Fibroblast of mammary gland (primary cell): ENCODE measurements around the gene TPT1.
A peak's percentile ranks its signal among the peaks of the same experiment; 100 is the strongest.

Experiments
- DNase-seq: peaks from one replicate; pipeline ENCODE4 v3.0.0-alpha.2; 2010; ENCODE audit warnings: low read depth
- H3K4me3 ChIP-seq: 2 replicates; pipeline ENCODE4 v1.5.1; 2011; ENCODE audit warnings: low read depth, mild to moderate bottlenecking, low read length, moderate library complexity; ENCODE audit not compliant: control insufficient read depth
- CTCF ChIP-seq: conservative IDR thresholded peaks from 2 replicates; pipeline ENCODE4 v1.5.1; 2011; ENCODE audit warnings: low read depth, low read length, inconsistent platforms; ENCODE audit not compliant: control insufficient read depth, insufficient read depth

The TPT1 gene

GRCh38 chr13:45370922-45371406 is 30.0 kb upstream of the TPT1 start:
- TF ChIP-seq CTCF = peak; percentile 77
- no peak overlapping the region for H3K4me3 ChIP-seq

GRCh38 chr13:45369116-45369515 is 28.1 kb upstream of the TPT1 start:
- no peak for DNase-seq
- no peak for TF ChIP-seq CTCF
- H3K4me3 ChIP-seq = no peak overlapping the region

More at GRCh38 chr13:45370922-45371406, 30.0 kb upstream of the TPT1 start:
- DNase-seq = peak; percentile 75

DNA sequence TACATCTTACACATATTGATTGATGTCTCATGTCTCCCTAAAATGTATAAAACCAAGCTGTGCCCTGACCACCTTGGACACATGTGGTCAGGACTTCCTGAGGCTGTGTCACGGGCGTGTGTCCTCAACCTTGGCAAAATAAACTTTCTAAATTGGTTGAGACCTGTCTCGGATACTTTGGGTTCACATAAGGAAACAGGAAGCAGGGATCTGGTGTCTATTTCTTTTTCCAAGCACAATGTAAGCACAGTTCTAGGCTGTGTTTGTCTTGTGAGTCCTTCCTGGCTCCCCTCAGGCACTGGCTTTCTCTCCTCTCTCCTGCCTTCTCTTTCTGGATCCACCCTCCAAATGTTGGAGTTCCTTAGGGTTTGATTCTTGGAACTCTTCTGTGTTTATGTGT is 27.6 kb upstream of the TPT1 start:
- no peak overlapping the region for H3K4me3 ChIP-seq
- no peak for TF ChIP-seq CTCF
- DNase-seq = no peak

GRCh38 chr13:45368005-45368404 is 27.0 kb upstream of the TPT1 start:
- no peak for DNase-seq
- TF ChIP-seq CTCF = no peak
- H3K4me3 ChIP-seq = no peak overlapping the region

DNA sequence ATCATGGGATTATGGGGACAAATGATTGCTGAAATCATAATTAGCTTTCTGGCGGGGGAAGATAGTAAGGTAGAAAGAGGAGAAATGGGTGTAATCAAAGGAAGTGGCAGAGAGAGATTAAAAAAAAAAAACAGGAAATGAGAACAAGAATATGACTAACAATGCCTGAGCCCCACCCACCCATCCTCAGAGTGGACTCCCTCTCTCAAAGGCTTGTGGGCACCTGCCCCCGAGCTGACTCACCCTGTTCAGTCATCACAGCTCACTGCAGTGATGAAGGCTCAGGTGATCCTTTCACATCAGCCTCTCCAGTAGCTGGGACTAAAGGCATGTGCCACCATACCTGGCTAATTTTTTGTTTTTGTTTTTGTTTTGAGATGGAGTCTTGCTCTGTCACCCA is 26.4 kb upstream of the TPT1 start:
- DNase-seq = peak; percentile 94
- no peak overlapping the region for H3K4me3 ChIP-seq
- no peak for TF ChIP-seq CTCF

DNA sequence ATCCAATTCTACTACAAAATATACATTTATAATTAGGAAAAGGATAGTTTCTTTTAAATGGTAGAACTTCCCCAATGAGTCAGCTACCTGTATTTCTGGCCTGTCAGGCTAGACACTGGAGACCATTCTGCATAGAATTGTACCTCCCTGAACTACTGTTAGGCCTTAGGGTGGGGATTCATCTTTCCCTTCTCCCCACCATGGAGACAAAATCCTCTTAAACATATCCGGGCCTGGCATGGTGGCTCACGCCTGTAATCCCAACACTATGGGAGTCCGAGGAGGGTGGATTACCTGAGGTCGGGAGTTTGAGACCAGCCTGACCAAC is 24.5 kb upstream of the TPT1 start:
- no peak for DNase-seq
- no peak overlapping the region for H3K4me3 ChIP-seq
- TF ChIP-seq CTCF = no peak
